Astrocyte of the spinal cord (primary cell): ENCODE data around the gene BPIFB1.

Experiments used
- DNase-seq: peaks from one replicate; pipeline ENCODE4 v3.0.0; 2011; ENCODE audit warnings: low read depth, low spot score
- H3K4me3 ChIP-seq: 2 replicates; pipeline ENCODE4 v1.5.1; 2011; ENCODE audit warnings: low read depth, mild to moderate bottlenecking, low read length, moderate library complexity
- CTCF ChIP-seq: IDR thresholded peaks from 2 replicates; pipeline ENCODE4 v1.5.1; 2012; ENCODE audit warnings: low read depth, mild to moderate bottlenecking, low read length, inconsistent platforms
- in situ Hi-C: cut with HindIII; loops from 2 replicates; pipeline ENCODE4 v1.10.0; 2017; ENCODE audit warnings: low sequenced_read_pairs

The BPIFB1 gene

GRCh38 chr20:33322456-33322855 lies 39.4 kb downstream of the BPIFB1 start:
- TF ChIP-seq CTCF = no peak
- no peak for DNase-seq
- H3K4me3 ChIP-seq = no peak overlapping the region
- in situ Hi-C loops = no loop called here

- H3K4me3 ChIP-seq = no peak overlapping the region
- in situ Hi-C loops = no loop called here
- no peak for TF ChIP-seq CTCF
- DNase-seq = no peak
Observed at GRCh38 chr20:33323236-33323635, 40.2 kb downstream of the BPIFB1 start.

GRCh38 chr20:33325350-33325749 lies 42.3 kb downstream of the BPIFB1 start:
- no peak overlapping the region for H3K4me3 ChIP-seq
- in situ Hi-C loops = no loop called here
- no peak for DNase-seq
- TF ChIP-seq CTCF = no peak

GRCh38 chr20:33328157-33329137 lies 45.4 kb downstream of the BPIFB1 start:
- in situ Hi-C loops = no loop called here
- no peak overlapping the region for H3K4me3 ChIP-seq
- DNase-seq = no peak
- TF ChIP-seq CTCF = no peak

GRCh38 chr20:33332905-33333456 lies 50.0 kb downstream of the BPIFB1 start:
- in situ Hi-C loops = no loop called here
- no peak for DNase-seq
- H3K4me3 ChIP-seq = no peak overlapping the region
- no peak for TF ChIP-seq CTCF

- no peak overlapping the region for H3K4me3 ChIP-seq
- in situ Hi-C loops = no loop called here
- no peak for TF ChIP-seq CTCF
- DNase-seq = no peak
Observed at GRCh38 chr20:33333616-33334015, 50.6 kb downstream of the BPIFB1 start.
